HEK293T (cell line): ENCODE results near the gene OR1M1.

Experiments
- ARNT ChIP-seq: fragments of 450-650 bp; IDR thresholded peaks from 2 replicates; pipeline ENCODE4 v1.6.1; 2017; ENCODE audit warnings: mild to moderate bottlenecking
- BHLHE40 ChIP-seq: fragments of 450-650 bp; IDR thresholded peaks from 2 replicates; pipeline ENCODE4 v1.6.1; 2016; ENCODE audit warnings: mild to moderate bottlenecking, moderate library complexity, borderline replicate concordance
- ELF4 ChIP-seq: fragments of 450-650 bp; IDR thresholded peaks from 2 replicates; pipeline ENCODE4 v1.6.1; 2017; ENCODE audit warnings: antibody characterized with exemption
- FOXA1 ChIP-seq: fragments of 450-650 bp; IDR thresholded peaks from 2 replicates; pipeline ENCODE4 v1.6.1; 2016; ENCODE audit warnings: mild to moderate bottlenecking
- FOXM1 ChIP-seq: fragments of 450-650 bp; IDR thresholded peaks from 2 replicates; pipeline ENCODE4 v1.6.1; 2017; ENCODE audit warnings: mild to moderate bottlenecking, borderline replicate concordance
- HDGF ChIP-seq: fragments of 450-650 bp; IDR thresholded peaks from 2 replicates; pipeline ENCODE4 v1.6.1; 2017; ENCODE audit warnings: antibody characterized with exemption, borderline replicate concordance
- LEF1 ChIP-seq: fragments of 450-650 bp; IDR thresholded peaks from 2 replicates; pipeline ENCODE4 v1.6.1; 2017; ENCODE audit warnings: mild to moderate bottlenecking, borderline replicate concordance
- NFRKB ChIP-seq: fragments of 450-650 bp; IDR thresholded peaks from 2 replicates; pipeline ENCODE4 v1.6.1; 2016; ENCODE audit warnings: mild to moderate bottlenecking, moderate library complexity
- SP1 ChIP-seq: fragments of 450-650 bp; IDR thresholded peaks from 2 replicates; pipeline ENCODE4 v1.6.1; 2017
- SUZ12 ChIP-seq: fragments of 450-650 bp; IDR thresholded peaks from 2 replicates; pipeline ENCODE4 v1.6.1; 2016; ENCODE audit warnings: mild to moderate bottlenecking
- TARDBP ChIP-seq: fragments of 450-650 bp; IDR thresholded peaks from 2 replicates; pipeline ENCODE4 v1.6.1; 2016
- ZNF384 ChIP-seq: fragments of 450-650 bp; IDR thresholded peaks from 2 replicates; pipeline ENCODE4 v1.6.1; 2016
- TF ChIP-seq, protein P1 (sequence below): fragments of 450-650 bp; IDR thresholded peaks from 2 replicates; pipeline ENCODE4 v1.6.1; 2016

DNA sequence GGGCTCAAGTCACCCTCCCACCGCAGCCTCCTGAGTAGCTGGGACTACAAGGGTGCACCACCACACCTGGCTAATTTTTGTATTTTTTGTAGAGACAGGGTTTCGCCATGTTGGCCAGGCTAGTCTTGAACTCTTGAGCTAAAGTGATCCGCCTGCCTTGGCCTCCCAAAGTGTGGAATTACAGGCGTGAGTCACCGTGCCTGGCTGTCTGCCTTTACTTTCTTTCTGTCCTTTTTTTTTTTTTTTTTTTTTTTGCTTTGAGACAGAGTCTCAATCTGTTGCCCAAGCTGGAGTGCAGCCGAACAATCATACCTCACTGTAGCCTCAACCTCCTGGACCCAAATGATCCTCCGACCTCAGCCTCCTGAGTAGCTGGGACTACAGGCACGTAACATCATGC lies 25.0 kb upstream of the OR1M1 start:
- no peak for TF ChIP-seq HDGF
- no peak for TF ChIP-seq ELF4
- TF ChIP-seq LEF1, result no peak
- no peak for TF ChIP-seq SP1
- no peak for TF ChIP-seq NFRKB
- TF ChIP-seq FOXA1, result no peak
- TF ChIP-seq ZNF384, result no peak
- no peak for TF ChIP-seq TARDBP
- TF ChIP-seq FOXM1, result no peak
- TF ChIP-seq ARNT, result no peak
- TF ChIP-seq BHLHE40, result no peak
- TF ChIP-seq, protein P1, sequence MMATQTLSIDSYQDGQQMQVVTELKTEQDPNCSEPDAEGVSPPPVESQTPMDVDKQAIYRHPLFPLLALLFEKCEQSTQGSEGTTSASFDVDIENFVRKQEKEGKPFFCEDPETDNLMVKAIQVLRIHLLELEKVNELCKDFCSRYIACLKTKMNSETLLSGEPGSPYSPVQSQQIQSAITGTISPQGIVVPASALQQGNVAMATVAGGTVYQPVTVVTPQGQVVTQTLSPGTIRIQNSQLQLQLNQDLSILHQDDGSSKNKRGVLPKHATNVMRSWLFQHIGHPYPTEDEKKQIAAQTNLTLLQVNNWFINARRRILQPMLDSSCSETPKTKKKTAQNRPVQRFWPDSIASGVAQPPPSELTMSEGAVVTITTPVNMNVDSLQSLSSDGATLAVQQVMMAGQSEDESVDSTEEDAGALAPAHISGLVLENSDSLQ, result no peak
- no peak for TF ChIP-seq SUZ12
